Islet precursor cell (in vitro differentiated cells): ENCODE data around the gene CCDC107.

Experiments used
- DNase-seq: peaks from one replicate; pipeline ENCODE4 v3.0.0-alpha.2; 2018

The CCDC107 gene

GRCh38 chr9:35662437-35662836 lies 4.3 kb downstream of the CCDC107 start:
- DNase-seq, result no peak

GRCh38 chr9:35664531-35665470 lies 6.7 kb downstream of the CCDC107 start, which contains the start of gene ARHGEF39:
TSS of gene ARHGEF39 (minus strand) at chr9:35665195. CDS start at chr9:35665169, 26 bp downstream.
- peak; percentile 94 for DNase-seq

- no peak for DNase-seq
Measured at GRCh38 chr9:35665471-35665818, 7.4 kb downstream of the CCDC107 start.

GRCh38 chr9:35666045-35666444 lies 8.0 kb downstream of the CCDC107 start:
- DNase-seq, result no peak

- no peak for DNase-seq
Measured at GRCh38 chr9:35666549-35666948, 8.5 kb downstream of the CCDC107 start.

- no peak for DNase-seq
Measured at GRCh38 chr9:35667939-35668338, 9.8 kb downstream of the CCDC107 start.

- no peak for DNase-seq
Measured at GRCh38 chr9:35669331-35670145, 11.4 kb downstream of the CCDC107 start.

GRCh38 chr9:35673132-35674024 lies 15.3 kb downstream of the CCDC107 start, which contains the start of gene CA9:
TSS of gene CA9 (plus strand) at chr9:35673928. CDS start at chr9:35673960, 32 bp downstream.
- DNase-seq, result no peak

- DNase-seq, result no peak
Measured at GRCh38 chr9:35674025-35674361, 15.9 kb downstream of the CCDC107 start.

GRCh38 chr9:35675204-35675603 lies 17.1 kb downstream of the CCDC107 start:
- no peak for DNase-seq

GRCh38 chr9:35675732-35676392 lies 17.8 kb downstream of the CCDC107 start:
- peak; percentile 83 for DNase-seq

GRCh38 chr9:35679091-35679490 lies 21.0 kb downstream of the CCDC107 start:
- no peak for DNase-seq

- no peak for DNase-seq
Measured at GRCh38 chr9:35679766-35680330, 21.8 kb downstream of the CCDC107 start.

GRCh38 chr9:35680331-35681105 lies 22.4 kb downstream of the CCDC107 start:
- peak; percentile 76 for DNase-seq

GRCh38 chr9:35681341-35682002 lies 23.4 kb downstream of the CCDC107 start:
- no peak for DNase-seq

GRCh38 chr9:35682051-35682450 lies 24.0 kb downstream of the CCDC107 start:
- DNase-seq, result no peak

GRCh38 chr9:35682520-35683315 lies 24.6 kb downstream of the CCDC107 start:
- no peak for DNase-seq

- no peak for DNase-seq
Measured at GRCh38 chr9:35683323-35683722, 25.2 kb downstream of the CCDC107 start.

GRCh38 chr9:35684921-35685320 lies 26.8 kb downstream of the CCDC107 start:
- no peak for DNase-seq

GRCh38 chr9:35685506-35685905 lies 27.4 kb downstream of the CCDC107 start:
- no peak for DNase-seq
